ENCODE results near the gene FHOD1.

FHOD1 gene

DNA sequence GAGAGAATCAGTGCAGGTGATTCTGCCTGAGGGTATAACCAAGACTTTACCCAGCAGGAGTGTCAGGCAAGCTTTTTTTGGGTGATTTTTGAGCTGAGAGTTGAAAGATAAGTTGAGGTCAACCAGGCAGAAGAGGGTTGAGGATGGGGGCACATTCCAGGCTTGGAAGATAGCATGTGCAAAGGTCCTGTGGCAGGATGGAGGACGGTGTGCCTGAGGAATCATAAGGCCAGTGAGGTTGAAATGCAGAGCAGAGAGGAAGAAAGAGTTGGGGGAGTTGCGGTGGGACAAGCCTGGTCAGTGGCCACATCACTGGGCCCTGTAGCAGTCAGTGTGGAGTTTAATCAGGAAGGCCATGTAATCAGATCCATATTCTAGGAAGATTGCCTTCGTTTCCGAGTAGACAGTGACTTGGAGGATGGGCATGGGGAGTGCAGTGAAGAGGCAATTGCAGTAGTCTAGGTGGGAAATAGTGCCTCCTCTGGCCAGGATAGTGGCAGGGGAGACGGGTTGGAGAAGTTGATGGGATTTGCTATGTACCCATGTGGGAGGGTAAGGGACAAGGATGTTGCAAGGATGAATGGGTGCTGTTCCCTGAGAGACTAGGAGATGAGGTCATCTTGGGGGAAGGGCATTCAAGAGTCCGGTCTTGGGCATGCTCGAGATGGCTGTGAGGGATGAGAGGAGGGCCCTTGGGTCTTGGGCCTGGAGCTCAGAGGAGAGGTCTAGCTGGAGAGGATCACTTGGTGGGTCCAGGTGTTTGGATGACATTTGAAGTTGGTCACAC is 36.0 kb upstream of the FHOD1 start:
- H3K36me3 ChIP-seq (ENCODE audit: control insufficient read depth, insufficient read depth, low read length) = 0 out of 2 replicates have a peak, but pooled peaks cover 5% of the 10 kb centered on the region
- peaks cover 19% of the 10 kb centered on the region for H3K27me3 ChIP-seq (ENCODE audit: control insufficient read depth, insufficient read depth, low read length)
- no peak overlapping the region for H3K27ac ChIP-seq (ENCODE audit: low read depth, low read length)
- peaks cover 10% of the 10 kb centered on the region; the same call in 1 of the 2 replicates for H3K4me1 ChIP-seq (ENCODE audit: control insufficient read depth, insufficient read depth, low read length)
- no peaks in the 10 kb centered on the region for H3K9me3 ChIP-seq (ENCODE audit: control insufficient read depth, insufficient read depth, low read depth, low read length)
- H3K9ac ChIP-seq (ENCODE audit: low read length) = no peak overlapping the region
- no peak overlapping the region for H3K4me3 ChIP-seq (ENCODE audit: low read depth, low read length)

GRCh38 chr16:67282447-67282805 is 35.1 kb upstream of the FHOD1 start:
- H3K9ac ChIP-seq (ENCODE audit: low read length) = no peak overlapping the region
- H3K36me3 ChIP-seq (ENCODE audit: control insufficient read depth, insufficient read depth, low read length) = 0 out of 2 replicates have a peak, but pooled peaks cover 5% of the 10 kb centered on the region
- peaks cover 10% of the 10 kb centered on the region; the same call in 1 of the 2 replicates for H3K4me1 ChIP-seq (ENCODE audit: control insufficient read depth, insufficient read depth, low read length)
- no peak overlapping the region for H3K27ac ChIP-seq (ENCODE audit: low read depth, low read length)
- no peaks in the 10 kb centered on the region for H3K9me3 ChIP-seq (ENCODE audit: control insufficient read depth, insufficient read depth, low read depth, low read length)
- peaks cover 19% of the 10 kb centered on the region for H3K27me3 ChIP-seq (ENCODE audit: control insufficient read depth, insufficient read depth, low read length)
- H3K4me3 ChIP-seq (ENCODE audit: low read depth, low read length) = no peak overlapping the region

DNA sequence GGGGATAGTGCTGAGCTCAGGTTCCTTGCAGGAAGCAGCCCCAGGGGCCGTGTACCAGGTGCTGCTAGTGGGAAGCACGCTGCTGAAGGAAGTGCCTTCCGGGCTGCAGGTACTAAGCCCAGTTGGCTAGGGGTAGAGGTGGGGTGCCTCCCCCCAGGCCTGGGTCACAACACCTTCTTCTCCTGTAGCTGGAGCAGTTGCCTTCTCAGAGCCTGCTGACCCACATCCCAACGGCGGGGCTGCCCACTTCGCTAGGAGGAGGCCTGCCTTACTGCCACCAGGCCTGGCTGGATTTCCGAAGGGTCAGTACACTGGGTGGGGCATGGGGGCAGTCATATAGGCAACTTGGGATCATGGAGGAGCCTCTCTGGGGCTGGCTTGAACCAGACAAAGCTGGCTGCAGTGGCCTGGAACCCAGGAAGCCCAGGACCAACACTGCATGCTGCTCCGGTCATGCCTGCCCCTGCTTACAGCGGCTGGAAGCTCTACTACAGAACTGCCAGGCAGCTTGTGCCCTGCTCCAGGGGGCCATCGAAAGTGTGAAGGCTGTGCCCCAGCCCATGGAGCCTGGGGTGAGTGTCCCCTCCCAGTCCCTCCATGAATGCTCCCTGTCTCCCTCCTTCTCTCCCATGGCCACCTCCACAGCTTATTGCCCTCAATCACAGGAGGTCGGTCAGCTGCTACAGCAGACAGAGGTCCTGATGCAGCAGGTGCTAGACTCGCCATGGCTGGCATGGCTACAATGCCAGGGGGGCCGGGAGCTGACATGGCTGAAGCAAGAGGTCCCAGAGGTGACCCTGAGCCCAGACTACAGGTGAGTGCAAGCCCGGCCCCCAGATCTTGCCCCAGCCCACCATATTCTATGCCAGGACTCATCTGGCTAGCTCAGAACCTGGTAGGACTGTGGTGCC is 34.5 kb upstream of the FHOD1 start:
- H3K4me1 ChIP-seq (ENCODE audit: control insufficient read depth, insufficient read depth, low read length) = peaks cover 10% of the 10 kb centered on the region; the same call in 1 of the 2 replicates

DNA sequence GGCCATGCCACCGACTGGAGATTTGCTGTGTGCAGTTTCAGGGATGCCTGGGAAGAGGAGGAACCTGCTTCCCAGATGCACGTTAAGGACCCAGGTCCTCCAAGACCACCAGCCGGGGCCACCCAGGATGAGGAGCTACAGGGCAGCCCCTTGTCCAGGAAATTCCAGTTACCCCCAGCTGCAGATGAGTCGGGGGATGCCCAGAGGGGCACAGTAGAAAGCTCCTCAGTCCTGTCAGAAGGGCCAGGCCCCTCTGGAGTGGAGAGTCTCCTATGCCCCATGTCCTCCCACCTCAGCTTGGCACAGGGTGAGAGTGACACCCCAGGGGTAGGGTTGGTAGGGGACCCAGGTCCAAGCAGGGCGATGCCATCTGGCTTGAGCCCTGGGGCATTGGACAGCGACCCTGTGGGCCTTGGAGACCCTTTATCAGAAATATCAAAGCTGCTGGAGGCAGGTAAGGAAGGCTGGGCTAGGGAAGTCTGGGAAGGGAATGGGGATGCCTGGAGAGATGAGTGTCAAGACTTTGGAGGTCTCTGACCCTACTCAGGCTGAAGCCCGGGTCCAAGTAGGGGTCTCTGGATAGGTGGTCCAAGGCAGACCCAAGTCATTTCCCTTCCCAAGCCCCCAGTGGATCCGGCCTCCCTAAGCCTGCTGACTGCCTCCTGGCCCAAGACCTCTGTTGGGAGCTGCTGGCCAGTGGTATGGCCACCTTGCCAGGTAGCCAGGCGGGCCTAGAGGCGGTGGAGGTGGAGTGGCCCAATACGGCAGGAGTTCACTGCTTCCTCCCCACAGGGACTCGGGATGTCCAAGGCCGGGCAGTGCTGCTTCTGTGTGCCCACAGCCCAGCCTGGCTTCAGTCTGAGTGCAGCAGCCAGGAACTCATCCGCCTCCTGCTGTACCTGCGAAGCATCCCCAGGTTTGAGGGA is 33.1 kb upstream of the FHOD1 start:
- peaks cover 10% of the 10 kb centered on the region; the same call in 1 of the 2 replicates for H3K4me1 ChIP-seq (ENCODE audit: control insufficient read depth, insufficient read depth, low read length)
- 0 out of 2 replicates have a peak, but pooled peaks cover under 1% of the 10 kb centered on the region for H3K36me3 ChIP-seq (ENCODE audit: control insufficient read depth, insufficient read depth, low read length)
- H3K4me3 ChIP-seq (ENCODE audit: low read depth, low read length) = no peak overlapping the region
- H3K9me3 ChIP-seq (ENCODE audit: control insufficient read depth, insufficient read depth, low read depth, low read length) = no peaks in the 10 kb centered on the region
- H3K27me3 ChIP-seq (ENCODE audit: control insufficient read depth, insufficient read depth, low read length) = peaks cover 19% of the 10 kb centered on the region
- H3K27ac ChIP-seq (ENCODE audit: low read depth, low read length) = no peak overlapping the region
- no peak overlapping the region for H3K9ac ChIP-seq (ENCODE audit: low read length)

More for the DNA sequence above, 34.5 kb upstream of the FHOD1 start:
- Histone ChIP-seq H3K4me3 (ENCODE audit: low read depth, low read length) (no peak overlapping the region), H3K9me3 (ENCODE audit: control insufficient read depth, insufficient read depth, low read depth, low read length) (no peaks in the 10 kb centered on the region), H3K36me3 (ENCODE audit: control insufficient read depth, insufficient read depth, low read length) (0 out of 2 replicates have a peak, but pooled peaks cover 2% of the 10 kb centered on the region), H3K27ac (ENCODE audit: low read depth, low read length) (no peak overlapping the region), H3K27me3 (ENCODE audit: control insufficient read depth, insufficient read depth, low read length) (peaks cover 19% of the 10 kb centered on the region), H3K9ac (ENCODE audit: low read length) (no peak overlapping the region)

DNA sequence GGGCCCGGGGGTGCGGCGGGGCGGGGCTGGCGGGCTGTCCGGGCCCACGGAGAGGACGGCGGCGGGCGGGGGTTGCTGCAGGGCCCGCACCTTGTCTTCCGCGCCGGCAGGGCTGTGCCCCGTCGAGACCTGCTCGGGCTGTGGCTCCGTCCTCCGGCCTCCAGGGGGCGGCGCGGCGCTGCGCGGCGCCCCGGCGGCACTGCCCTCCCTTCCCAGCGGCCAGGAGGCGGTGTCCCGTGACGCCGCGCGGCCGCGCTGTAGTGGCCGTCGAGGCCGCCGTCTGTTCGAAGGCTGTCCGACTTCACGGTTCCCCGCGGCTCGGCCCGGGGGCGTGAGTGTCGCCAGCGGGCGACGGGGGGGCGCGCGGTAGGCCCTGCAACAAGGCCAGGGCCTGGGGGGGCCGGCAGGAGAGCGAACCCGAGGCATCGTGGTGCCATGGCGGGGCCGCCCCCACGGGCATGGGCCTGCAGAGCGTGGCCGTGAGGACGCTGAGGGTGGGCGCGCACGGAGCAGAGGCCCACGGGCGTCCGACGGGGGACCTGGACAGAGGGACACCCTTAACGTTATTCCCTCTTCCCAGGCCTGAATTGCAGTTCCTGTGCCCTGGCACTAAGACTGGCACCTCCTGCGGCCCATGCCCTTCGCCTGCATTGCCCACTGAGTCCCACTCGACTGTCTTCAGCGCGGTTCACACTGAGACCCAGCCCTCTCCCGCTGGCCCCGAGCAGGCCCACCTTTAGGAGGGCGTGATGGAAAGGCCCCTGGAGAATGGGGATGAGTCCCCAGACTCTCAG is 32.2 kb upstream of the FHOD1 start, which contains the start of gene PLEKHG4:
Gene PLEKHG4 (plus strand): TSS at position 237 of the 794 bp plus-strand sequence. CDS start 513 bp downstream, at position 750.
- Histone ChIP-seq H3K9ac (ENCODE audit: low read length) (peak within 1 kb of the TSS; percentile 66), H3K36me3 (ENCODE audit: control insufficient read depth, insufficient read depth, low read length) (no peaks in the 10 kb centered on the region), H3K27ac (ENCODE audit: low read depth, low read length) (no peak within 1 kb of the TSS), H3K4me1 (ENCODE audit: control insufficient read depth, insufficient read depth, low read length) (peaks cover 10% of the 10 kb centered on the region; the same call in 1 of the 2 replicates), H3K4me3 (ENCODE audit: low read depth, low read length) (peak within 1 kb of the TSS; percentile 84), H3K27me3 (ENCODE audit: control insufficient read depth, insufficient read depth, low read length) (peaks cover 19% of the 10 kb centered on the region), H3K9me3 (ENCODE audit: control insufficient read depth, insufficient read depth, low read depth, low read length) (no peaks in the 10 kb centered on the region)

DNA sequence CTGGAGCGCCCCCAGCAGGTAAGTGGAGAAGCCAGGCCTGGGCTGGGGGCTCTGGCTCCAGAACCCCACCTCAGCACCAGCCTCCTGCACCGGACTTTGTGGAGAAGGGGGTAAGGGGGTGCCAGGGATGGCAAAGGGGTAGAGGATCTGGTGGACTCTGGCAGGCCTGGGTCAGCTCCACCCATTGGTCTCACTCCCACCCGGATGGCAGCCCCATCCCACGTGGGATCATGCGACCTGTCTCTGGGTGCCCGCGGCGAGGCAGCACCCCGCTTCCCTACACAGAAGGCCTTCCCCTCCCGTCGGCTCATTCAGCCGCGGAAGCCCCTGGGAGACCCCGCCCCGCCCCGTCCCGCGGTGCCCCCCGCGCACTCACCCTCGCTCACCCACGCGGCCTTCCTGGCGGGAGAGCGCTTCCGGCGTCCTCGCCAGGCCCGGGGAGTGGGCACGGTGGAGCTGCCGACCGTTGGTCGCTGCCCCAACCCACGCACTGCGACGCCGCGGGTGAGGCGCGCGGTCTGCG is 31.6 kb upstream of the FHOD1 start:
- H3K4me3 ChIP-seq (ENCODE audit: low read depth, low read length) = peak overlapping the region; percentile 84
- H3K4me1 ChIP-seq (ENCODE audit: control insufficient read depth, insufficient read depth, low read length) = peaks cover 10% of the 10 kb centered on the region; the same call in 1 of the 2 replicates
- H3K27me3 ChIP-seq (ENCODE audit: control insufficient read depth, insufficient read depth, low read length) = peaks cover 19% of the 10 kb centered on the region
- H3K9ac ChIP-seq (ENCODE audit: low read length) = peak overlapping the region; percentile 66
- H3K9me3 ChIP-seq (ENCODE audit: control insufficient read depth, insufficient read depth, low read depth, low read length) = no peaks in the 10 kb centered on the region
- no peak overlapping the region for H3K27ac ChIP-seq (ENCODE audit: low read depth, low read length)
- no peaks in the 10 kb centered on the region for H3K36me3 ChIP-seq (ENCODE audit: control insufficient read depth, insufficient read depth, low read length)

- H3K9me3 ChIP-seq (ENCODE audit: control insufficient read depth, insufficient read depth, low read depth, low read length) = no peaks in the 10 kb centered on the region
- H3K4me3 ChIP-seq (ENCODE audit: low read depth, low read length) = peak overlapping the region; percentile 84
- peaks cover 19% of the 10 kb centered on the region for H3K27me3 ChIP-seq (ENCODE audit: control insufficient read depth, insufficient read depth, low read length)
- H3K4me1 ChIP-seq (ENCODE audit: control insufficient read depth, insufficient read depth, low read length) = peaks cover 10% of the 10 kb centered on the region; the same call in 1 of the 2 replicates
- peak overlapping the region; percentile 66 for H3K9ac ChIP-seq (ENCODE audit: low read length)
- no peaks in the 10 kb centered on the region for H3K36me3 ChIP-seq (ENCODE audit: control insufficient read depth, insufficient read depth, low read length)
- no peak overlapping the region for H3K27ac ChIP-seq (ENCODE audit: low read depth, low read length)
Observed at GRCh38 chr16:67277999-67278772, 30.9 kb upstream of the FHOD1 start.

DNA sequence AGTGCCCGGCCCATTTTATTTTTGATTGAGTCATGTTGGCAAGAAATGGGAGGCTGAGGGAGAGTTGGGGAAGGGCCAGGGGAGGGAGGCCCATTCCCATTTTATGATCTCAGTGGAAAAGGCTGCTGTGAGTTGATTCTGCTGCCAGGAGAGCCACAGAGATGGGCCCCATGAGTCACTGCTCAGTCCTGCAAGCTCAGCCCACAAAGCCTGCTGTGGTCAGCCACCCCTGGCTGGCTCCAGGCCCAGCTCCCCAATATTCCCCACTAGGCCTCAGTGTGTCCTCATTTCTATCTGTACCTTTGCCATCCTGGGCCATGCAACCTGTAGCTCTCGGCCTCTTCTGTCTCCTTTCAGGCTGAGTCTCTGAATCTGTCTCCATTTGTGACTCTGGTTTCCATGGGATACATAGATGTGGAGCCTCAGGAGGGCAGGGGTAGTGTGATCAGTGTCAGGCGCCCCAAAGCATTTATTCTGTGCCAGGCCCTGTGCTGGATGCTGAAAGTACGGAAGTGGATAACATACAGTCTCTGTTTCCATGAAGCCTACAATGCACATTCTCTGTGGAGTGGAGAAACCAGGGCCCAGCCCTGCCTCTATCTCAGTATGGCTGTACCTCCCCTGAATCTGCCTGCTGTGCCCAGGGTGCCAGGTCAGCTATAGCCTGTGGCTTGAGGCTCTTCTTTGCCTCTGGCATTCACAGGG is 30.2 kb upstream of the FHOD1 start:
- Histone ChIP-seq H3K9ac (ENCODE audit: low read length) (no peak overlapping the region), H3K27me3 (ENCODE audit: control insufficient read depth, insufficient read depth, low read length) (peaks cover 19% of the 10 kb centered on the region), H3K27ac (ENCODE audit: low read depth, low read length) (no peak overlapping the region), H3K36me3 (ENCODE audit: control insufficient read depth, insufficient read depth, low read length) (no peaks in the 10 kb centered on the region), H3K4me1 (ENCODE audit: control insufficient read depth, insufficient read depth, low read length) (peaks cover 10% of the 10 kb centered on the region; the same call in 1 of the 2 replicates), H3K4me3 (ENCODE audit: low read depth, low read length) (no peak overlapping the region), H3K9me3 (ENCODE audit: control insufficient read depth, insufficient read depth, low read depth, low read length) (no peaks in the 10 kb centered on the region)

GRCh38 chr16:67275321-67275720 is 28.0 kb upstream of the FHOD1 start:
- Histone ChIP-seq H3K4me3 (ENCODE audit: low read depth, low read length) (no peak overlapping the region), H3K4me1 (ENCODE audit: control insufficient read depth, insufficient read depth, low read length) (peaks cover 10% of the 10 kb centered on the region; the same call in 1 of the 2 replicates), H3K9me3 (ENCODE audit: control insufficient read depth, insufficient read depth, low read depth, low read length) (no peaks in the 10 kb centered on the region), H3K27ac (ENCODE audit: low read depth, low read length) (no peak overlapping the region), H3K36me3 (ENCODE audit: control insufficient read depth, insufficient read depth, low read length) (no peaks in the 10 kb centered on the region), H3K27me3 (ENCODE audit: control insufficient read depth, insufficient read depth, low read length) (peaks cover 15% of the 10 kb centered on the region), H3K9ac (ENCODE audit: low read length) (no peak overlapping the region)

Measured in HUES6 (cell line).